RPMI7951 (cell line): ENCODE results near the gene ATXN1. TPM values are rescaled to one million over a fixed set of nuclear protein-coding genes. Genes with fewer than 3 reads are reported as not detected.

ENCODE experiments used
- DNase-seq: peaks from one replicate; pipeline ENCODE4 v3.0.0-alpha.2; 2012; ENCODE audit warnings: low read depth
- total RNA-seq: library from RNA; depleted of rRNA; stranded (reverse); fragments of >200 nt; shearing (Covaris generic); gene quantifications from 2 replicates; pipeline ENCODE4 v1.2.3, GENCODE V29; 2014

ATXN1 gene
- total RNA-seq, 1 experiment from 2014 or later = 31.2 TPM

- no peak for DNase-seq
Observed at GRCh38 chr6:16257999-16258708, 503.1 kb downstream of the ATXN1 start.

GRCh38 chr6:16256781-16257180, 504.5 kb downstream of the ATXN1 start:
- no peak for DNase-seq

GRCh38 chr6:16254535-16254934, 506.7 kb downstream of the ATXN1 start:
- DNase-seq = no peak

GRCh38 chr6:16253399-16254144, 507.7 kb downstream of the ATXN1 start:
- no peak for DNase-seq

- no peak for DNase-seq
Observed at GRCh38 chr6:16252686-16253299, 508.5 kb downstream of the ATXN1 start.

GRCh38 chr6:16251706-16252105, 509.6 kb downstream of the ATXN1 start:
- no peak for DNase-seq

GRCh38 chr6:16249971-16250370, 511.3 kb downstream of the ATXN1 start:
- no peak for DNase-seq
